Measurements from ENCODE around the gene RAF1. TPM values are rescaled to one million over a fixed set of nuclear protein-coding genes. Genes with fewer than 3 reads are reported as not detected.

The RAF1 gene
- total RNA-seq, 1 experiment from 2014 or later = 101 TPM

- TF ChIP-seq ZNF425 (CRISPR knock-in tag; conservative IDR thresholded peaks at IDR 0.05) = no peak
- TF ChIP-seq SP1 (CRISPR knock-in tag; conservative IDR thresholded peaks at IDR 0.05) = no peak
- no peak for TF ChIP-seq MLX (CRISPR knock-in tag; IDR thresholded peaks at IDR 0.05)
- no peak for TF ChIP-seq ZNF317 (CRISPR knock-in tag; IDR thresholded peaks at IDR 0.05; ENCODE audit: borderline replicate concordance, low read depth)
- no peak for TF ChIP-seq HMGA2 (CRISPR knock-in tag; IDR thresholded peaks at IDR 0.05)
- no peak for TF ChIP-seq NFATC4 (CRISPR knock-in tag; IDR thresholded peaks at IDR 0.05)
- no peak for TF ChIP-seq EMX1 (CRISPR knock-in tag; IDR thresholded peaks at IDR 0.05)
- TF ChIP-seq ETV6 (CRISPR knock-in tag; IDR thresholded peaks at IDR 0.05) = no peak
- no peak for TF ChIP-seq SOX15 (CRISPR knock-in tag; IDR thresholded peaks at IDR 0.05)
- no peak for TF ChIP-seq PRDM15 (CRISPR knock-in tag; IDR thresholded peaks at IDR 0.05)
- TF ChIP-seq FOXJ3 (CRISPR knock-in tag; IDR thresholded peaks at IDR 0.05; ENCODE audit: borderline replicate concordance) = no peak
Measured at GRCh38 chr3:12659316-12660015, 4.5 kb downstream of the RAF1 start (continued).

GRCh38 chr3:12658593-12659058, 5.3 kb downstream of the RAF1 start:
- TF ChIP-seq RELA (CRISPR knock-in tag; IDR thresholded peaks at IDR 0.05; ENCODE audit: borderline replicate concordance) (no peak), ETV6 (CRISPR knock-in tag; IDR thresholded peaks at IDR 0.05) (no peak), JUN (CRISPR knock-in tag; IDR thresholded peaks at IDR 0.05) (no peak), CDX4 (CRISPR knock-in tag; IDR thresholded peaks at IDR 0.05; ENCODE audit: borderline replicate concordance) (no peak), TEAD1 (CRISPR knock-in tag; IDR thresholded peaks at IDR 0.05) (no peak), E2F1 (CRISPR knock-in tag; IDR thresholded peaks at IDR 0.05) (no peak), MLX (CRISPR knock-in tag; IDR thresholded peaks at IDR 0.05) (no peak), ZNF396 (CRISPR knock-in tag; IDR thresholded peaks at IDR 0.05; ENCODE audit: borderline replicate concordance) (no peak), EMX1 (CRISPR knock-in tag; IDR thresholded peaks at IDR 0.05) (no peak), ELF4 (CRISPR knock-in tag; IDR thresholded peaks at IDR 0.05; ENCODE audit: low read depth) (no peak), SMAD3 (CRISPR knock-in tag; IDR thresholded peaks at IDR 0.05; ENCODE audit: borderline replicate concordance) (no peak)
- CTCF ChIA-PET = interaction anchor here (0.9 kb wide), 1 partner anchor 35 kb away, joined by 3 read pairs; no protein-coding TSS in a partner anchor
- Mint-ChIP-seq H3K36me3 (peaks cover 4% of the 10 kb centered on the region), H3K27ac (peak overlapping the region; percentile 64), H3K9me3 (no peaks in the 10 kb centered on the region), H3K4me3 (no peak overlapping the region), H3K27me3 (ENCODE audit: low read depth) (no peaks in the 10 kb centered on the region), H3K4me1 (peaks cover 46% of the 10 kb centered on the region)
- POLR2A ChIA-PET = no interaction called here
- DNase-seq (ENCODE audit: low spot score) = no peak
- ATAC-seq = no peak
